ENCODE results near the gene DAZAP1.

Gene DAZAP1

GRCh38 chr19:1394252-1395193 is 12.9 kb upstream of the DAZAP1 start:
- no peak for DNase-seq

GRCh38 chr19:1395194-1396018 is 12.0 kb upstream of the DAZAP1 start:
- no peak for DNase-seq

- no peak for DNase-seq
Observed at GRCh38 chr19:1396019-1396767, 11.2 kb upstream of the DAZAP1 start.

GRCh38 chr19:1396768-1397679 is 10.4 kb upstream of the DAZAP1 start:
- no peak for DNase-seq

GRCh38 chr19:1397838-1398237 is 9.5 kb upstream of the DAZAP1 start:
- no peak for DNase-seq

GRCh38 chr19:1399079-1399478 is 8.3 kb upstream of the DAZAP1 start:
- DNase-seq, result no peak

GRCh38 chr19:1399745-1400144 is 7.6 kb upstream of the DAZAP1 start:
- DNase-seq, result no peak

- no peak for DNase-seq
Observed at GRCh38 chr19:1400281-1401137, 6.9 kb upstream of the DAZAP1 start.

GRCh38 chr19:1401138-1401888 is 6.1 kb upstream of the DAZAP1 start, which contains the start of gene GAMT:
GAMT (minus strand) TSS chr19:1401542; CDS start chr19:1401476, 66 bp downstream.
- peak; percentile 31 for DNase-seq

GRCh38 chr19:1401889-1402217 is 5.5 kb upstream of the DAZAP1 start:
- no peak for DNase-seq

- no peak for DNase-seq
Observed at GRCh38 chr19:1402411-1403070, 4.8 kb upstream of the DAZAP1 start.

- peak; percentile 97 for DNase-seq
Observed at GRCh38 chr19:1406774-1407527, 435 bp upstream of the DAZAP1 start.

- no peak for DNase-seq
Observed at GRCh38 chr19:1408300-1409203, 1.2 kb downstream of the DAZAP1 start.

- DNase-seq, result no peak
Observed at GRCh38 chr19:1409204-1410005, 2.0 kb downstream of the DAZAP1 start.

GRCh38 chr19:1410136-1410786 is 2.9 kb downstream of the DAZAP1 start:
- DNase-seq, result no peak

- DNase-seq, result no peak
Observed at GRCh38 chr19:1410789-1411188, 3.4 kb downstream of the DAZAP1 start.
